CD4-positive, alpha-beta T cell treated with Interleukin-15 for 1 hour (primary cell): ENCODE measurements around the gene TMEM19.
A peak's percentile ranks its signal among the peaks of the same experiment; 100 is the strongest.

Source experiments
- DNase-seq: peaks from one replicate; pipeline ENCODE4 v3.0.0-alpha.2; 2020

TMEM19 gene

GRCh38 chr12:71685914-71686657 lies at the start of gene TMEM19:
Gene TMEM19 (plus strand): TSS chr12:71686082. CDS start chr12:71686681, 599 bp downstream.
- peak; percentile 83 for DNase-seq

GRCh38 chr12:71636704-71637115 lies 49.2 kb upstream of the TMEM19 start:
- no peak for DNase-seq

- no peak for DNase-seq
These were observed 47.4 kb upstream of the TMEM19 start for GRCh38 chr12:71638499-71638898.

- DNase-seq: no peak
These were observed 46.5 kb upstream of the TMEM19 start for GRCh38 chr12:71639341-71639760.

GRCh38 chr12:71640316-71640715 lies 45.6 kb upstream of the TMEM19 start:
- no peak for DNase-seq

GRCh38 chr12:71641390-71641789 lies 44.5 kb upstream of the TMEM19 start:
- no peak for DNase-seq

- no peak for DNase-seq
These were observed 43.6 kb upstream of the TMEM19 start for GRCh38 chr12:71642264-71642663.

GRCh38 chr12:71645268-71645667 lies 40.6 kb upstream of the TMEM19 start:
- DNase-seq: no peak

- no peak for DNase-seq
These were observed 39.4 kb upstream of the TMEM19 start for GRCh38 chr12:71646512-71646911.

- no peak for DNase-seq
These were observed 37.3 kb upstream of the TMEM19 start for GRCh38 chr12:71648537-71648936.

GRCh38 chr12:71649401-71649800 lies 36.5 kb upstream of the TMEM19 start:
- no peak for DNase-seq

- DNase-seq: no peak
These were observed 33.2 kb upstream of the TMEM19 start for GRCh38 chr12:71652656-71653055.

GRCh38 chr12:71653137-71653536 lies 32.7 kb upstream of the TMEM19 start:
- DNase-seq: no peak

- DNase-seq: no peak
These were observed 31.7 kb upstream of the TMEM19 start for GRCh38 chr12:71654200-71654599.

GRCh38 chr12:71655495-71655894 lies 30.4 kb upstream of the TMEM19 start:
- no peak for DNase-seq

GRCh38 chr12:71655907-71656306 lies 30.0 kb upstream of the TMEM19 start:
- no peak for DNase-seq

- no peak for DNase-seq
These were observed 29.1 kb upstream of the TMEM19 start for GRCh38 chr12:71656740-71657139.

GRCh38 chr12:71661977-71662530 lies 23.8 kb upstream of the TMEM19 start:
- no peak for DNase-seq

- DNase-seq: peak; percentile 84
These were observed 22.9 kb upstream of the TMEM19 start for GRCh38 chr12:71662849-71663560.

GRCh38 chr12:71663561-71664410 lies 22.1 kb upstream of the TMEM19 start, which contains the start of the genes THAP2 and ZFC3H1:
Gene THAP2 (plus strand): TSS chr12:71664301. CDS start chr12:71664510, 209 bp downstream.
Gene ZFC3H1 (minus strand): TSS chr12:71663848. CDS start chr12:71663610, 238 bp downstream.
- DNase-seq: peak; percentile 97

- no peak for DNase-seq
These were observed 21.3 kb upstream of the TMEM19 start for GRCh38 chr12:71664411-71665089.

GRCh38 chr12:71665090-71665463 lies 20.8 kb upstream of the TMEM19 start:
- no peak for DNase-seq
